SKM-1 treated with dmso at 0.1 percent for 144 hours (cell line): ENCODE data around the gene PTP4A2.
"Not testable (repeated sequence)": the region's sequence is repeated elsewhere in the genome, so short reads cannot be mapped to it uniquely, and the experiment has no call there.

Source experiments
- DNase-seq: peaks from one replicate; lab custom pipeline; 2025; ENCODE audit not compliant: unreplicated experiment; lab: John Stamatoyannopoulos, UW

The PTP4A2 gene

GRCh38 chr1:31926252-31926651 lies 11.9 kb downstream of the PTP4A2 start:
- no peak for DNase-seq

GRCh38 chr1:31925824-31926223 lies 12.3 kb downstream of the PTP4A2 start:
- not testable (repeated sequence) for DNase-seq

GRCh38 chr1:31924839-31925238 lies 13.3 kb downstream of the PTP4A2 start:
- DNase-seq = no peak

- no peak for DNase-seq
Observed at GRCh38 chr1:31923901-31924535, 14.2 kb downstream of the PTP4A2 start.

- DNase-seq = peak; percentile 73
Observed at GRCh38 chr1:31920956-31921355, 17.2 kb downstream of the PTP4A2 start.

- DNase-seq = no peak
Observed at GRCh38 chr1:31919591-31919990, 18.6 kb downstream of the PTP4A2 start.

- DNase-seq = no peak
Observed at GRCh38 chr1:31915438-31915837, 22.7 kb downstream of the PTP4A2 start.

- DNase-seq = no peak
Observed at GRCh38 chr1:31913968-31914367, 24.2 kb downstream of the PTP4A2 start.

GRCh38 chr1:31912839-31913239 lies 25.3 kb downstream of the PTP4A2 start:
- DNase-seq = no peak

- DNase-seq = no peak
Observed at GRCh38 chr1:31911994-31912780, 26.0 kb downstream of the PTP4A2 start.

- no peak for DNase-seq
Observed at GRCh38 chr1:31910933-31911332, 27.2 kb downstream of the PTP4A2 start.

- no peak for DNase-seq
Observed at GRCh38 chr1:31909691-31910090, 28.5 kb downstream of the PTP4A2 start.

GRCh38 chr1:31906557-31906956 lies 31.6 kb downstream of the PTP4A2 start:
- DNase-seq = no peak

GRCh38 chr1:31905681-31906080 lies 32.5 kb downstream of the PTP4A2 start:
- no peak for DNase-seq

GRCh38 chr1:31905093-31905509 lies 33.1 kb downstream of the PTP4A2 start:
- DNase-seq = no peak

GRCh38 chr1:31904339-31905092 lies 33.7 kb downstream of the PTP4A2 start:
- peak; percentile 69 for DNase-seq

GRCh38 chr1:31902510-31902860 lies 35.7 kb downstream of the PTP4A2 start:
- DNase-seq = no peak

GRCh38 chr1:31901838-31902509 lies 36.2 kb downstream of the PTP4A2 start:
- peak; percentile 35 for DNase-seq

GRCh38 chr1:31900790-31901189 lies 37.4 kb downstream of the PTP4A2 start:
- no peak for DNase-seq

- DNase-seq = no peak
Observed at GRCh38 chr1:31897526-31898100, 40.6 kb downstream of the PTP4A2 start.
